ENCODE measurements around the gene GIT2. TPM values are rescaled to one million over a fixed set of nuclear protein-coding genes. Genes with fewer than 3 reads are reported as not detected.
A peak's percentile ranks its signal among the peaks of the same experiment; 100 is the strongest.

The GIT2 gene
- total and polyA plus RNA-seq, 2 of the 8 experiments (the other 6 are each of a cell fraction or from before 2014, with no cell fraction given): 9.6 to 20.7 TPM

GRCh38 chr12:109995686-109996482 lies at the start of gene GIT2 (continued):
- peak; percentile 10; the same call in 1 of the 2 replicates for TF ChIP-seq SUZ12 (IDR thresholded peaks at IDR 0.05; ENCODE audit: low read length)
- TF ChIP-seq ASH2L (IDR thresholded peaks at IDR 0.05; ENCODE audit: low read length): peak; percentile 91
- TF ChIP-seq RNF2 (IDR thresholded peaks at IDR 0.05; ENCODE audit: borderline replicate concordance, low read depth, low read length, missing control alignments, poor library complexity, severe bottlenecking): no peak
- peak; percentile 50 for TF ChIP-seq SAP30 (IDR thresholded peaks at IDR 0.05; ENCODE audit: insufficient read depth, insufficient replicate concordance, low read length)
- TF ChIP-seq TBP (IDR thresholded peaks at IDR 0.05; ENCODE audit: low read depth, low read length): peak; percentile 52; the same call in 1 of the 2 replicates
